SU-DHL-6 (cell line): ENCODE measurements around the gene LTC4S.

Experiments
- H2AFZ ChIP-seq: fragments of 200-600 bp; sonication (generic); 2 replicates; pipeline ENCODE4 v1.6.1; 2014; ENCODE audit warnings: low read depth, mild to moderate bottlenecking, moderate library complexity, mixed read lengths, antibody characterized with exemption, low read length; ENCODE audit not compliant: severe bottlenecking
- H3F3A ChIP-seq: fragments of 200-600 bp; shearing (Covaris generic); 2 replicates; pipeline ENCODE4 v1.6.0; 2016; ENCODE audit warnings: antibody characterized with exemption, mild to moderate bottlenecking; ENCODE audit not compliant: insufficient read depth
- H3K27ac ChIP-seq: fragments of 200-600 bp; sonication (generic); 2 replicates; pipeline ENCODE4 v1.5.1; 2016; ENCODE audit warnings: low read depth, mild to moderate bottlenecking, low read length, moderate library complexity, mixed read lengths
- H3K27me3 ChIP-seq: fragments of 200-600 bp; sonication (generic), shearing (Covaris generic); 2 replicates; pipeline ENCODE4 v1.6.0; 2014; ENCODE audit warnings: mild to moderate bottlenecking, low read length
- H3K36me3 ChIP-seq: fragments of 200-600 bp; sonication (generic); 2 replicates; pipeline ENCODE4 v1.6.1; 2014; ENCODE audit warnings: mild to moderate bottlenecking, low read length, mixed read lengths
- H3K4me2 ChIP-seq: fragments of 300-600, 200-600 bp; shearing (Covaris generic), sonication (generic); 2 replicates; pipeline ENCODE4 v1.6.0; 2014; ENCODE audit warnings: low read length, low read depth, mild to moderate bottlenecking; ENCODE audit not compliant: poor library complexity, severe bottlenecking
- H3K4me3 ChIP-seq: fragments of 200-600 bp; sonication (generic); 2 replicates; pipeline ENCODE4 v1.5.1; 2014; ENCODE audit warnings: antibody characterized with exemption, low read length, mild to moderate bottlenecking, mixed read lengths; ENCODE audit not compliant: insufficient read depth, poor library complexity, severe bottlenecking
- H3K79me2 ChIP-seq: fragments of 200-600 bp; sonication (generic); 2 replicates; pipeline ENCODE4 v1.6.1; 2014; ENCODE audit warnings: mild to moderate bottlenecking, low read length, moderate library complexity; ENCODE audit not compliant: insufficient read depth
- H3K9ac ChIP-seq: fragments of 200-600 bp; sonication (generic); 2 replicates; pipeline ENCODE4 v1.7.0; 2014; ENCODE audit warnings: mild to moderate bottlenecking, low read length
- H3K9me2 ChIP-seq: fragments of 200-600 bp; sonication (generic); replicated peaks from 2 replicates; pipeline ENCODE4 v1.6.1; 2014; ENCODE audit warnings: low read length; ENCODE audit not compliant: insufficient read depth
- H3K9me3 ChIP-seq: fragments of 200-600 bp; sonication (generic); 2 replicates; pipeline ENCODE4 v1.6.1; 2014; ENCODE audit warnings: low read length, mixed read lengths; ENCODE audit not compliant: insufficient read depth
- H4K20me1 ChIP-seq: fragments of 200-600 bp; sonication (generic); 2 replicates; pipeline ENCODE4 v1.6.1; 2014; ENCODE audit warnings: low read depth, mild to moderate bottlenecking, antibody characterized with exemption, low read length, moderate library complexity, mixed read lengths
- CTCF ChIP-seq: fragments of 200-600 bp; sonication (generic); IDR thresholded peaks from one replicate; pipeline ENCODE4 v1.5.1; 2017; ENCODE audit warnings: antibody characterized with exemption, mild to moderate bottlenecking, low read length, moderate library complexity; ENCODE audit not compliant: insufficient read depth, poor library complexity, severe bottlenecking
- EZH2phosphoT487 ChIP-seq: fragments of 200-600 bp; sonication (generic), shearing (Covaris generic); conservative IDR thresholded peaks from 2 replicates; pipeline ENCODE4 v1.6.1; 2018; ENCODE audit warnings: mild to moderate bottlenecking, antibody characterized with exemption, low read length, moderate library complexity, mixed read lengths

Gene LTC4S

GRCh38 chr5:179780362-179780761 lies 13.4 kb upstream of the LTC4S start:
- Histone ChIP-seq H3K36me3 (no peaks in the 10 kb centered on the region; the same call in 1 of the 2 replicates), H3K9me3 (no peaks in the 10 kb centered on the region), H3K4me3 (no peak overlapping the region), H3F3A (no peaks in the 10 kb centered on the region), H3K27me3 (no peaks in the 10 kb centered on the region), H4K20me1 (no peaks in the 10 kb centered on the region), H2AFZ (no peak overlapping the region), H3K9me2 (no peaks in the 10 kb centered on the region), H3K4me2 (no peak overlapping the region), H3K79me2 (no peaks in the 10 kb centered on the region), H3K9ac (no peak overlapping the region), H3K27ac (no peak overlapping the region)
- TF ChIP-seq CTCF (no peak), EZH2phosphoT487 (no peak)

- Histone ChIP-seq H3K27ac (no peak overlapping the region), H4K20me1 (no peaks in the 10 kb centered on the region), H3K9me3 (no peaks in the 10 kb centered on the region), H3K4me3 (no peak overlapping the region), H3K36me3 (no peaks in the 10 kb centered on the region), H3K27me3 (no peaks in the 10 kb centered on the region), H3K4me2 (no peak overlapping the region), H2AFZ (no peak overlapping the region), H3K9ac (no peak overlapping the region), H3F3A (no peaks in the 10 kb centered on the region), H3K9me2 (no peaks in the 10 kb centered on the region), H3K79me2 (no peaks in the 10 kb centered on the region)
- TF ChIP-seq EZH2phosphoT487, result no peak
- no peak for TF ChIP-seq CTCF
Measured at GRCh38 chr5:179781846-179782245, 11.9 kb upstream of the LTC4S start.

- H2AFZ ChIP-seq, result no peak overlapping the region
- H3K9ac ChIP-seq, result no peak overlapping the region
- H3K36me3 ChIP-seq, result no peaks in the 10 kb centered on the region
- H3F3A ChIP-seq, result no peaks in the 10 kb centered on the region
- H3K27ac ChIP-seq, result no peak overlapping the region
- no peaks in the 10 kb centered on the region for H3K79me2 ChIP-seq
- H3K9me3 ChIP-seq, result no peaks in the 10 kb centered on the region
- H3K4me2 ChIP-seq, result no peak overlapping the region
- no peak overlapping the region for H3K4me3 ChIP-seq
- TF ChIP-seq EZH2phosphoT487 (no peak), CTCF (no peak)
- no peaks in the 10 kb centered on the region for H3K27me3 ChIP-seq
- H3K9me2 ChIP-seq, result no peaks in the 10 kb centered on the region
- H4K20me1 ChIP-seq, result no peaks in the 10 kb centered on the region
Measured at GRCh38 chr5:179783128-179783527, 10.7 kb upstream of the LTC4S start.

- no peaks in the 10 kb centered on the region for H3K27me3 ChIP-seq
- no peak overlapping the region for H3K4me3 ChIP-seq
- H2AFZ ChIP-seq, result no peak overlapping the region
- no peaks in the 10 kb centered on the region for H3K36me3 ChIP-seq
- H3K4me2 ChIP-seq, result no peak overlapping the region
- H4K20me1 ChIP-seq, result no peaks in the 10 kb centered on the region
- no peaks in the 10 kb centered on the region for H3K9me3 ChIP-seq
- H3K9ac ChIP-seq, result no peak overlapping the region
- no peaks in the 10 kb centered on the region for H3F3A ChIP-seq
- no peaks in the 10 kb centered on the region for H3K79me2 ChIP-seq
- no peaks in the 10 kb centered on the region for H3K9me2 ChIP-seq
- no peak overlapping the region for H3K27ac ChIP-seq
- no peak for TF ChIP-seq EZH2phosphoT487
- TF ChIP-seq CTCF, result no peak
Measured at GRCh38 chr5:179786861-179787260, 6.9 kb upstream of the LTC4S start.
